ENCODE measurements around the gene RHEB. TPM values are rescaled to one million over a fixed set of nuclear protein-coding genes. Genes with fewer than 3 reads are reported as not detected.

Gene RHEB
- polyA plus RNA-seq, 1 experiment: 154 TPM

DNA sequence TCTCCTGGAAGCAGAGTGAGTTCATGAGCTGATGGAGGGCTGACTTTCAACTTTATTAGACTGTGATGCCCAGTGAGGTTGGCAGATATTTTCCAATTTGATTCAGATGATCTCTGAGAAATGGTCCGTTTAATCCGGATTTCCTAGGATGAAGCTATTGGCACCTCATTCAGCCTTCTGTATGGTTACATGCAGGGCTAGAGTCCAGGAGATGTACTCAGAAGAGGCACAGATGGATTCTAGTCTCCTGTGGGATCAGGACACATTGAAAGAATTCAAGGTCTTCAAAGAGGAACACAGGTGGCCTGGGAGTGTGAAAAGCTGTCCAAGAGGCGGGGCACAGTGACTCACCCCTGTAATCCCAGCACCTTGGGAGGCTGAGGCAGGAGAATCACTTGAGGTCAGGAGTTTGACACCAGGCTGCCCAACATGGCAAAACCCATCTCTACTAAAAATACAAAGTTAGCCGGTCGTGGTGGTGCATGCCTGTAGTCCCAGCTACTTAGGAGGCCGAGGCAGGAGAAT is 23.0 kb upstream of the RHEB start:
- H3K9me3 ChIP-seq (ENCODE audit: control insufficient read depth, insufficient read depth, low read length): no peaks in the 10 kb centered on the region
- DNase-seq (ENCODE audit: low read depth, low spot score): no peak
- POLR2A ChIA-PET: no interaction called here
- CTCF ChIA-PET: interaction anchor here (0.6 to 1.4 kb wide), 3 partner anchors 72 to 240 kb away, joined by 3 to 12 read pairs (median 3); no protein-coding TSS in a partner anchor
- TF ChIP-seq, protein P1, sequence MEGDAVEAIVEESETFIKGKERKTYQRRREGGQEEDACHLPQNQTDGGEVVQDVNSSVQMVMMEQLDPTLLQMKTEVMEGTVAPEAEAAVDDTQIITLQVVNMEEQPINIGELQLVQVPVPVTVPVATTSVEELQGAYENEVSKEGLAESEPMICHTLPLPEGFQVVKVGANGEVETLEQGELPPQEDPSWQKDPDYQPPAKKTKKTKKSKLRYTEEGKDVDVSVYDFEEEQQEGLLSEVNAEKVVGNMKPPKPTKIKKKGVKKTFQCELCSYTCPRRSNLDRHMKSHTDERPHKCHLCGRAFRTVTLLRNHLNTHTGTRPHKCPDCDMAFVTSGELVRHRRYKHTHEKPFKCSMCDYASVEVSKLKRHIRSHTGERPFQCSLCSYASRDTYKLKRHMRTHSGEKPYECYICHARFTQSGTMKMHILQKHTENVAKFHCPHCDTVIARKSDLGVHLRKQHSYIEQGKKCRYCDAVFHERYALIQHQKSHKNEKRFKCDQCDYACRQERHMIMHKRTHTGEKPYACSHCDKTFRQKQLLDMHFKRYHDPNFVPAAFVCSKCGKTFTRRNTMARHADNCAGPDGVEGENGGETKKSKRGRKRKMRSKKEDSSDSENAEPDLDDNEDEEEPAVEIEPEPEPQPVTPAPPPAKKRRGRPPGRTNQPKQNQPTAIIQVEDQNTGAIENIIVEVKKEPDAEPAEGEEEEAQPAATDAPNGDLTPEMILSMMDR (IDR thresholded peaks at IDR 0.05; ENCODE audit: low read depth, low read length): no peak
- no peak overlapping the region for H3K4me3 ChIP-seq (ENCODE audit: low read depth, low read length)
- peaks cover 10% of the 10 kb centered on the region for H3K27me3 ChIP-seq (ENCODE audit: control insufficient read depth, insufficient read depth, low read length)
- no peak overlapping the region for H3K27ac ChIP-seq (ENCODE audit: low read depth, low read length)

DNA sequence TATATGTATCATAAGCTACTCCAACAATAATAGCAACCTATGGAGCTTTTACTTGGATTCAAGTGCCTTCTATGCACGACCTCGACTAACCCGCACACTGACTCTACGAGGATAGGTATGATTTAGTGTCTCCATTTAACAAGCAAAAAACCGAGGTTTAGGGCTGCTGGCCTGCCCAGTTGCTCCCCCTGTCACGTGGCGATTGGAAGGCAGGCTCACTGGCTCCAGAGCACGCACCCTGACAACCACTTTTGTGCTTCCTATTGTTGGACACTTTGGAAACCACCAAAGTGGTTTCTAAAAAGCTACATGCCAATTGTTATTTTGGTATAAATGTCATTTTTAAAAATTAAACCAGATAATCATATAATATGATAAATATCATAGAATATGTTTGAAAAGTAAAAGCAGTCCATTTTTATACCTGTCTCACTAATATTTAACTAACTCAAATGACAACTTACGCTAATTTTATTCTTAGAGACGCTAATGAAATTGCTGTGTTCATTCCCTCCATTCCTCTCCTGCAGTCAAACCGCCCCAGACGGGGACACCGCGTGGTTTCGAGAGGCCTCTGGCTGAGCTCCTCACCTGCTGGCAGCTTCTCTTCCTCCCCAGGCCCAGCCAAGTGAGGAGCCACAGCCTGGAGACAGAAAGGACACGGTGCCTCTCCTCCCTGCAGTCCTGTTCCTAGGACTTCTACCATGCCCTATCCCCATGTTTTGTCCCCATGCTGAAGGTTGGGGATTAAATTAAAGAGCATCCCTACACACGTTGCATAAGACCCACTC is 22.2 kb upstream of the RHEB start:
- ChIA-PET CTCF (interaction anchor here (0.5 to 0.6 kb wide), 2 partner anchors 99 to 242 kb away, joined by 3 to 10 read pairs; no protein-coding TSS in a partner anchor), POLR2A (no interaction called here)
- Histone ChIP-seq H3K27ac (ENCODE audit: low read depth, low read length) (no peak overlapping the region), H3K27me3 (ENCODE audit: control insufficient read depth, insufficient read depth, low read length) (peaks cover 12% of the 10 kb centered on the region), H3K9me3 (ENCODE audit: control insufficient read depth, insufficient read depth, low read length) (no peaks in the 10 kb centered on the region), H3K4me3 (ENCODE audit: low read depth, low read length) (no peak overlapping the region)
- TF ChIP-seq, protein P1 (IDR thresholded peaks at IDR 0.05; ENCODE audit: low read depth, low read length): no peak
- DNase-seq (ENCODE audit: low read depth, low spot score): no peak

DNA sequence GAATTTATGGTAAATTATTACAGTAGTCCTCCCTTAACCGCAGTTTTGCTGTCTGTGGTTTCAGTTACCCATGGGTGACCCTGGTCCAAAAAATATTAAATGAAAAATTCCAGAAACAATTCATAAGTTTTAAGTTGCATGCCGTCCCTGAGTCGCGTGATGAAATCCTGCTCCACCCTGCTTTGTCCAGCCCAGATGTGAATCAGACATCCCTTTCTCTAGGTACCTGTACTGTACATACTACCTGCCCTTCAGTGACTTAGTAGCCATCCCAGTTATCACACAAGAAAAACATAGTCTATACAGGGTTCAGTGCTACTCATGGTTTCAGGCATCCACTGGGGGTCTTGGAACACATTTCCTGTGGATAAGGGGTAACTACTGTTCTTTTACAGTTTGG is 20.5 kb upstream of the RHEB start:
- TF ChIP-seq, protein P1 (IDR thresholded peaks at IDR 0.05; ENCODE audit: low read depth, low read length): no peak
- no peak overlapping the region for H3K4me3 ChIP-seq (ENCODE audit: low read depth, low read length)
- ChIA-PET CTCF (no interaction called here), POLR2A (no interaction called here)
- H3K27me3 ChIP-seq (ENCODE audit: control insufficient read depth, insufficient read depth, low read length): peaks cover 6% of the 10 kb centered on the region
- no peak overlapping the region for H3K27ac ChIP-seq (ENCODE audit: low read depth, low read length)
- DNase-seq (ENCODE audit: low read depth, low spot score): no peak
- no peaks in the 10 kb centered on the region for H3K9me3 ChIP-seq (ENCODE audit: control insufficient read depth, insufficient read depth, low read length)

DNA sequence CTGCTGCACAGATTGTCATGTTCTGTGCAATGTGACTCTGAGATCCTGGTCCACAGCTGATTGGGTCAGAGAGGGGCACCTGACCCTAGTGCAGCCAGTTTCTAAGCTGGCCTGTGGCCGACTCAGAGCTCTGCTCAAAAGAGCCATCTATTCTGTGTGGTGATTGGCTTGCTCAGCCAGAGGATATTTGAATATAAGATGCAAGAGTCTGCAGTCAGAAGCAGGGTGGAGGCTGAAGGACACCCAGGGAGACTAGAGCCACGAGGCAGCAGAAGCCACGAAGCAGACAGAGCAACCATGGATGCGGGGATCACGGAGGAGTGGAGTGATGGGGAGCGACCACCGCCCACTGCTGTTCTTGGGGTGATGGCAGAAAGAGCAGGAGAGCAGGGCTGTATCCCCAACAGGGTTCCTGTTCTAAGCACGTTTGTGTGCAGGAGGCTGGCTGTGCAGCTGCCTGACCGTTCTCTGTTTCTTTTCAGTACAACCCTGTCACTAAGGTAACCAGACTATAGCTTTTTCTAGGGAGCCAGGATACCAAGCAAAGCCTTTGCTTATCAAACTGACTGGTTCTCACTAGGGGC is 19.5 kb upstream of the RHEB start:
- Histone ChIP-seq H3K4me3 (ENCODE audit: low read depth, low read length) (no peak overlapping the region), H3K27ac (ENCODE audit: low read depth, low read length) (no peak overlapping the region), H3K9me3 (ENCODE audit: control insufficient read depth, insufficient read depth, low read length) (no peaks in the 10 kb centered on the region), H3K27me3 (ENCODE audit: control insufficient read depth, insufficient read depth, low read length) (peaks cover 6% of the 10 kb centered on the region)
- no peak for DNase-seq (ENCODE audit: low read depth, low spot score)
- CTCF ChIA-PET: interaction anchor here (1.8 kb wide), 1 partner anchor 220 kb away, joined by 6 read pairs; no protein-coding TSS in a partner anchor
- POLR2A ChIA-PET: interaction anchor here (1.6 kb wide), 1 partner anchor 19 kb away, joined by 11 read pairs; the partner anchor contains the start of gene RHEB
- TF ChIP-seq, protein P1 (IDR thresholded peaks at IDR 0.05; ENCODE audit: low read depth, low read length): no peak

Measured in AG04450 (cell line).